ENCODE data around the gene ARSJ. TPM values are rescaled to one million over a fixed set of nuclear protein-coding genes. Genes with fewer than 3 reads are reported as not detected.
"Not testable (repeated sequence)": the region's sequence is repeated elsewhere in the genome, so short reads cannot be mapped to it uniquely, and the experiment has no call there.

ARSJ gene
- total RNA-seq, 1 donor from 2014 or later = 4.9 TPM

GRCh38 chr4:113935190-113935589, 44.3 kb downstream of the ARSJ start:
- TF ChIP-seq, protein P1, sequence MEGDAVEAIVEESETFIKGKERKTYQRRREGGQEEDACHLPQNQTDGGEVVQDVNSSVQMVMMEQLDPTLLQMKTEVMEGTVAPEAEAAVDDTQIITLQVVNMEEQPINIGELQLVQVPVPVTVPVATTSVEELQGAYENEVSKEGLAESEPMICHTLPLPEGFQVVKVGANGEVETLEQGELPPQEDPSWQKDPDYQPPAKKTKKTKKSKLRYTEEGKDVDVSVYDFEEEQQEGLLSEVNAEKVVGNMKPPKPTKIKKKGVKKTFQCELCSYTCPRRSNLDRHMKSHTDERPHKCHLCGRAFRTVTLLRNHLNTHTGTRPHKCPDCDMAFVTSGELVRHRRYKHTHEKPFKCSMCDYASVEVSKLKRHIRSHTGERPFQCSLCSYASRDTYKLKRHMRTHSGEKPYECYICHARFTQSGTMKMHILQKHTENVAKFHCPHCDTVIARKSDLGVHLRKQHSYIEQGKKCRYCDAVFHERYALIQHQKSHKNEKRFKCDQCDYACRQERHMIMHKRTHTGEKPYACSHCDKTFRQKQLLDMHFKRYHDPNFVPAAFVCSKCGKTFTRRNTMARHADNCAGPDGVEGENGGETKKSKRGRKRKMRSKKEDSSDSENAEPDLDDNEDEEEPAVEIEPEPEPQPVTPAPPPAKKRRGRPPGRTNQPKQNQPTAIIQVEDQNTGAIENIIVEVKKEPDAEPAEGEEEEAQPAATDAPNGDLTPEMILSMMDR (conservative IDR thresholded peaks at IDR 0.05) = no peak
- Mint-ChIP-seq H3K9me3 (no peaks in the 10 kb centered on the region), H3K4me1 (ENCODE audit: unreplicated experiment) (no peaks in the 10 kb centered on the region), H3K4me3 (no peak overlapping the region), H3K36me3 (no peaks in the 10 kb centered on the region), H3K27me3 (no peaks in the 10 kb centered on the region), H3K27ac (no peak overlapping the region)
- no peak for DNase-seq (ENCODE audit: extremely low spot score, unreplicated experiment)

GRCh38 chr4:113924706-113925105, 54.7 kb downstream of the ARSJ start:
- H3K27me3 Mint-ChIP-seq; H3K9me3 Mint-ChIP-seq; H3K27ac Mint-ChIP-seq; DNase-seq (ENCODE audit: extremely low spot score, unreplicated experiment); H3K36me3 Mint-ChIP-seq; H3K4me1 Mint-ChIP-seq (ENCODE audit: unreplicated experiment); H3K4me3 Mint-ChIP-seq: not testable (repeated sequence)

DNA sequence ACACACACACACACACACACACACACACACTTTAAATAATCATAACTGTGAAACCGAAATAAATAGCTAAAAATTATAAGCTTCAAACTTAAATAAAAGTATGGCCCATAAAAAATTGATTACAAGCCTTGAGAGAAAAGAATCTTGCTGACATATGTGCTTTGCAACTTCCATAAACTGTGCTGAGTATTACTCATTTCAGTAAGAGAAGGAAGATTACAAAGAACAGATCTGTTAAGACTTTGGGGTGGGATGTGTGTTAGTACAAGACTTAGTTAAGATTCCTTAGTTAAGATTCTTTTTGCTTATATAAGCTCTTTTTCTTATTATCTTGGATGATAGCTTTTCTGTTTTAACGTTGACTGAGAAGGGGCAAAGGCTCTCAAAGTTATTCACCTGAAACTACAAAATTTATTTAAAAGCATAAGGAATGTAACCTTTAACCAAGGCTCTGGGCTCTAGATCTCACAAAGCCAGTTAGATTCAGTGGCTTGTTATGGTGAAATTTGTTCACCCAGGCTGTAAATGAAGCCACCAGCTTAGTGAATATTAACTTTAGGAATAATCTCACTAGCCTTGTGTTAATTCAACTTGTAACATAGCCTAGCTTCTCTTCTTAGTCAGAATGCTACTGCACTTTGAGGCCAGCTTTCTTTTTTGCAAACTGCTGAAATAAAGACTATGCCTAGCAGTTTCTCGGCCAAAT, 58.2 kb downstream of the ARSJ start:
- Mint-ChIP-seq H3K4me3 (no peak overlapping the region), H3K27ac (no peak overlapping the region), H3K4me1 (ENCODE audit: unreplicated experiment) (peaks cover 3% of the 10 kb centered on the region), H3K27me3 (no peaks in the 10 kb centered on the region), H3K36me3 (no peaks in the 10 kb centered on the region), H3K9me3 (no peaks in the 10 kb centered on the region)
- TF ChIP-seq, protein P1 (conservative IDR thresholded peaks at IDR 0.05) = no peak
- DNase-seq (ENCODE audit: extremely low spot score, unreplicated experiment) = no peak

DNA sequence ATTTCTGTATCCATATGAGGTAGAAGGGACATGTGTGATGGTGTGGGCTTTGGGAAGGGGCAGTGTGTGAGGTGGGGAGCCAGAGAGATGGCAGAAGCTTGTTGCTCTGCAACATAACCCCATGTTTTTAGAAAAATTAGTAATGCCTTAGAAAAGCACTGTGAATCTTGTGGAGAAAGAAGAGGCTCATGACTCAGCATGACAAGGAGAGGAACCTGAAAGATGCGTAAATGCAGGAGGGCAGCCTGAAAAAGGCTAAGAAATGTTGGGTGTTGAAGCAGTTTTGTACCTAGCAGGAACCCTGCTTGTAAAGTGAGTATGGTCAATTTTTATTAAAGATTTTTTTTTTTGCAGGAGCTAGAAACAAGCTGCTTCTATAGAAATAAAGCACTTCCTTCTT, 59.8 kb downstream of the ARSJ start:
- Mint-ChIP-seq H3K27me3 (no peaks in the 10 kb centered on the region), H3K27ac (peak overlapping the region; percentile 5), H3K36me3 (no peaks in the 10 kb centered on the region), H3K4me1 (ENCODE audit: unreplicated experiment) (peaks cover 3% of the 10 kb centered on the region), H3K9me3 (no peaks in the 10 kb centered on the region), H3K4me3 (no peak overlapping the region)
- TF ChIP-seq, protein P1 (conservative IDR thresholded peaks at IDR 0.05) = no peak
- no peak for DNase-seq (ENCODE audit: extremely low spot score, unreplicated experiment)

- DNase-seq (ENCODE audit: extremely low spot score, unreplicated experiment) = no peak
- TF ChIP-seq, protein P1 (conservative IDR thresholded peaks at IDR 0.05) = no peak
- no peaks in the 10 kb centered on the region for H3K36me3 Mint-ChIP-seq
- no peaks in the 10 kb centered on the region for H3K9me3 Mint-ChIP-seq
- H3K4me1 Mint-ChIP-seq (ENCODE audit: unreplicated experiment) = peaks cover 3% of the 10 kb centered on the region
- H3K27me3 Mint-ChIP-seq = no peaks in the 10 kb centered on the region
- no peak overlapping the region for H3K4me3 Mint-ChIP-seq
- H3K27ac Mint-ChIP-seq = no peak overlapping the region
Measured at GRCh38 chr4:113919145-113919544, 60.3 kb downstream of the ARSJ start.

- DNase-seq (ENCODE audit: extremely low spot score, unreplicated experiment) = no peak
- no peaks in the 10 kb centered on the region for H3K9me3 Mint-ChIP-seq
- TF ChIP-seq, protein P1 (conservative IDR thresholded peaks at IDR 0.05) = no peak
- H3K27me3 Mint-ChIP-seq = no peaks in the 10 kb centered on the region
- no peak overlapping the region for H3K4me3 Mint-ChIP-seq
- no peaks in the 10 kb centered on the region for H3K4me1 Mint-ChIP-seq (ENCODE audit: unreplicated experiment)
- H3K27ac Mint-ChIP-seq = no peak overlapping the region
- H3K36me3 Mint-ChIP-seq = no peaks in the 10 kb centered on the region
Measured at GRCh38 chr4:113908829-113909228, 70.6 kb downstream of the ARSJ start.
